Epithelial cell of proximal tubule (primary cell): ENCODE data around the gene OR5A1. TPM values are rescaled to one million over a fixed set of nuclear protein-coding genes. Genes with fewer than 3 reads are reported as not detected.

ENCODE experiments used
- DNase-seq: peaks from one replicate; pipeline ENCODE4 v3.0.0-alpha.2; 2011; ENCODE audit warnings: low read depth
- H3K4me3 ChIP-seq: 2 replicates; pipeline ENCODE4 v1.5.1; 2011; ENCODE audit warnings: low read depth, mild to moderate bottlenecking, low read length
- total RNA-seq: library from RNA; depleted of rRNA; stranded (reverse); fragments of >200 nt; gene quantifications from 2 replicates; pipeline ENCODE4 v1.2.3, GENCODE V29; 2015
- TF ChIP-seq, protein P1 (sequence below): conservative IDR thresholded peaks from 2 replicates; pipeline ENCODE4 v1.5.1; 2012; ENCODE audit warnings: low read depth, mild to moderate bottlenecking, low read length

The OR5A1 gene
- total RNA-seq, 1 donor from 2014 or later, result not detected

DNA sequence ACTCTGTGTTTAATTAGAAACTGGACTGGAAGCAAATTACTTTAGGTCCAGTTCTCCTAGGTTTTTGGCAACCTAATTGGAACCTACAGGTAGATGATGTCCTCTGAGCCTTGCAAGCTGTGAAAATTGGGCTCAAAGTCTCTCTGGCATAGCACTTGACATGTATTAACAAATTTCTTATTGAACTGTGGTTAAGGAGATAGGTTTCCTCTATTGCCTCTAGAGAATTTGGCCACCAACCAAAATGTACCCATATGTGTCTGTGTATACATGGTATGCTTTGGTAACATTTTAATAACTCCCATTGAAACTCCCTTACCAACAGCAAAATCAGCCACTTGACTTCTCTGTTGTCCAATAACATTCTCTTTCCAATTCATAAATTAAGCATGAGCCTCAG is 36.7 kb downstream of the OR5A1 start, which contains the start of gene OR4D10:
Gene OR4D10 (plus strand): TSS at position 301 of the 400 bp plus-strand sequence. CDS start 4,115 bp downstream, outside the sequence.
- DNase-seq, result no peak
- H3K4me3 ChIP-seq, result no peak within 1 kb of the TSS
- TF ChIP-seq, protein P1, sequence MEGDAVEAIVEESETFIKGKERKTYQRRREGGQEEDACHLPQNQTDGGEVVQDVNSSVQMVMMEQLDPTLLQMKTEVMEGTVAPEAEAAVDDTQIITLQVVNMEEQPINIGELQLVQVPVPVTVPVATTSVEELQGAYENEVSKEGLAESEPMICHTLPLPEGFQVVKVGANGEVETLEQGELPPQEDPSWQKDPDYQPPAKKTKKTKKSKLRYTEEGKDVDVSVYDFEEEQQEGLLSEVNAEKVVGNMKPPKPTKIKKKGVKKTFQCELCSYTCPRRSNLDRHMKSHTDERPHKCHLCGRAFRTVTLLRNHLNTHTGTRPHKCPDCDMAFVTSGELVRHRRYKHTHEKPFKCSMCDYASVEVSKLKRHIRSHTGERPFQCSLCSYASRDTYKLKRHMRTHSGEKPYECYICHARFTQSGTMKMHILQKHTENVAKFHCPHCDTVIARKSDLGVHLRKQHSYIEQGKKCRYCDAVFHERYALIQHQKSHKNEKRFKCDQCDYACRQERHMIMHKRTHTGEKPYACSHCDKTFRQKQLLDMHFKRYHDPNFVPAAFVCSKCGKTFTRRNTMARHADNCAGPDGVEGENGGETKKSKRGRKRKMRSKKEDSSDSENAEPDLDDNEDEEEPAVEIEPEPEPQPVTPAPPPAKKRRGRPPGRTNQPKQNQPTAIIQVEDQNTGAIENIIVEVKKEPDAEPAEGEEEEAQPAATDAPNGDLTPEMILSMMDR, result no peak

- TF ChIP-seq, protein P1, result no peak
- no peak for DNase-seq
- H3K4me3 ChIP-seq, result no peak overlapping the region
Observed at GRCh38 chr11:59475176-59475575, 38.9 kb downstream of the OR5A1 start.

GRCh38 chr11:59479906-59480305 is 43.6 kb downstream of the OR5A1 start:
- TF ChIP-seq, protein P1, result no peak
- H3K4me3 ChIP-seq, result no peak overlapping the region
- DNase-seq, result no peak

DNA sequence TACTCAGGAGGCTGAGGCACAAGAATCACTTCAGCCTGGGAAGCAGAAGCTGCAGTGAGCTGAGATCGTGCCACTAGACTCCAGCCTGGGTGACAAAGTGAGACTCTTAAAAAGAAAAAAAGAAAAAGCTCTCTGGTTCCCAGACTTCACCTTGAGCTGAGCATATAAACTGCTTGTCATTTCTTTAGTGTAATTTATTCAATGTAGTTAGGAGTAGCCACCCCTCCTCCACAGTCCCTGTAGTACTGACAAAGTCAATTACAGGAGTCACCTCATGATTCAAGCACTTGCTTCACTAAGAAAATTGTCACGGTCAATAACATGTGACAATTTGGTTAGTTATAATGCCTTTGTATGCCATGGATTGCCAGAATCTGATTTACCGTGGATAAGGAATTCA is 44.1 kb downstream of the OR5A1 start:
- no peak for DNase-seq
- TF ChIP-seq, protein P1, result no peak
- no peak overlapping the region for H3K4me3 ChIP-seq

Other genes starting within 250 kb of the OR5A1 start
- gene MPEG1, start 223.5 kb upstream of the OR5A1 start, total RNA-seq, result not detected in 2 replicates
- gene OR5AN1, start 77.6 kb upstream of the OR5A1 start, total RNA-seq, result not detected in 2 replicates
- gene OR5A2, start 10.1 kb upstream of the OR5A1 start, total RNA-seq, result not detected in 2 replicates
- not detected in 2 replicates for gene OR4D6, start 20.5 kb downstream of the OR5A1 start, total RNA-seq
- not detected in 2 replicates for gene OR4D10, start 36.8 kb downstream of the OR5A1 start, total RNA-seq
- not detected in 2 replicates for gene OR4D11, start 67.1 kb downstream of the OR5A1 start, total RNA-seq
- not detected in 2 replicates for gene OR4D9, start 75.1 kb downstream of the OR5A1 start, total RNA-seq
- 12.3 and 15.1 TPM in 2 replicates for gene OSBP, start 179.3 kb downstream of the OR5A1 start, total RNA-seq
- gene PATL1, start 232.6 kb downstream of the OR5A1 start, total RNA-seq, result 19.3 and 21.9 TPM in 2 replicates